ENCODE data around the gene KIF25.

The KIF25 gene

DNA sequence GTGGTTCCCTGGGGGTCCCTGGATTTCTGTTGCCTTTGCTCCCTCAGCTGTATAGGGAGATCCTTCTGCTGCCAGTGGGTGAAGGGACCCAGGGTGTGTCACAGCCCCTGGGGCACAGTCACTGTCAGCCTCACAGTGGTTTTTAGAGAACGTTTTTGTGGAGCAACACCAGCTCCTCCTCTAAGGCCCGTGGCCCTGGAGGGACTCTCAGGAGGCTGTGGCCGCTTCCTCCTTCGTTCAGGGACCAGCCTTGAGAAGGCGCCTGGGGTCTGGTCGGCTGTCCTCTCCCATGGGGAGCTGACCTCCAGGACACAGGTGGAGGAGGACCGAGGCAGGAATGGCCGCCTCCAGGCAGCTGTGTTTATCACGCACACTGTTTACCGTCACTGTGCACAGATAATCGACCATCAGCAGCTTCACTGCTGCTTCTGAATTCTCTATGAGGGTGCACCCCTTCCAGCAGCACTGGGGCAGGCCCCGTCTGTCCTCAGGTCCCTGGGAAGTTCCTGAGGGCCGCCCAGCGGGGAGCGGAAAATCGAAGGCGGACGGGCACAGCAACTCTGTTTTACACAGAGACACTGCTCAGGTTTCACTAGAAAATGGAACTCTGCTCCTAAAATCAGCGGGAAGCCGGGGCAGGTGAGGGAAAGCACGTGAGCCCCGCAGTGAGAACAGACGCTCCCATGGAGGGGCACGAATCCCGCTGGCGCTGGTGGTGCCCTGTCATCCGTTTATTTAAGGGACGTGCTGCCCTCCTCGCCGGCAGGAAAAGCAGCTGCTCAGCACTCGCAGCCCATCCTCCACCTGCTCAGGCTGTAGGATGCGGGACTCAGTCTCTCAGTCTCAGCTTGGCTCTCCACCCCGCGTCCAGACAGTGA, 92.0 kb downstream of the KIF25 start:
- no peak for DNase-seq (ENCODE audit: low read depth)

DNA sequence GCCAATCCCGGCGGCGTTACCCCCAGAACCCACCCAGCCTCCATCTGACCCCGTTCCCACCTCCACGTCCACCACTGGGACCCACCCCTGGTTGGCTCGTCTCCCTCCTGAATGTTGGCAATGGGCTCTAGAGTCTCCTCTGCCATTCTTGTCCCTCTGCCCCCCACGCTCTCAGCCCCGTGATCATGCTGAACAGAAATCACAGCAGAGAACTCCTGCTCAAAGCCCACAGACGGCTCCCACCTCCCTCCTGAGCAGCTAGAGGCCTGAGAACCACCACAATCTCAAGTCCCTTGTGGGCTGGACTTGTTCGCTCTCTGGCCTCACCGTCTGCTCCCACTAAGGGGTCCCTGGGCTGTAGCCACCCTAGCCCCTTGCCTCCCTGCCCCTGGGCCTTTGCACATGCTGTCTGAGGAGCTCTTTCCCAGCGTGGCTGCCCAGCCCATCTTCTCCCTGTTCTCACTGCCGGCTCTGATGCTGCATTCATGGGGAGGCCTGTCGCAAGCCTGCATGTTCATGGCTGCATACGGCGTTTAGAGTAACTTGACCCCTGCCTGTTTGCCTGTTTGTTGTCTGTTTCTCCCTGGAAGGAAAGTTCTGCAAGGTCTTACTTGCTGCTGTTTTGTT, 92.7 kb downstream of the KIF25 start:
- DNase-seq (ENCODE audit: low read depth), result no peak

DNA sequence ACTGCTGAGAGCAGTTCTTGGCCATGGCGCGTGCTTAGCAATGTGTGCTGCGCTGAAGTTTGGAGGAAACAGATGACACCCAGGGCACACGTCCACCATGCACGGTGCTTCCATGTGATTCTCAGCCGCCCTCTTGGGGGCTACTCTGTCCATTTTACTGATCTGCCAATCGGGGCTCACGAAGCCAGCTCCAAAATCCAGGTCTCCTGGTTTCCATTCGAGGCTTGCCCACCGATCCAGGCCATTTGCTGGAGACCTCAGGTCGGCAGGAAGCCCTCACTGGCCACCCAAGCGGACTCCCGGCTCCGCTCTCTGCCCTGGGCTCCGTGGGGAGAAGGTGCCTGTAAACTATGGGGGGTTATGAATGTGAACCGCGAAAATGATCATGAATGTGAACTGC, 93.2 kb downstream of the KIF25 start:
- no peak for DNase-seq (ENCODE audit: low read depth)

DNA sequence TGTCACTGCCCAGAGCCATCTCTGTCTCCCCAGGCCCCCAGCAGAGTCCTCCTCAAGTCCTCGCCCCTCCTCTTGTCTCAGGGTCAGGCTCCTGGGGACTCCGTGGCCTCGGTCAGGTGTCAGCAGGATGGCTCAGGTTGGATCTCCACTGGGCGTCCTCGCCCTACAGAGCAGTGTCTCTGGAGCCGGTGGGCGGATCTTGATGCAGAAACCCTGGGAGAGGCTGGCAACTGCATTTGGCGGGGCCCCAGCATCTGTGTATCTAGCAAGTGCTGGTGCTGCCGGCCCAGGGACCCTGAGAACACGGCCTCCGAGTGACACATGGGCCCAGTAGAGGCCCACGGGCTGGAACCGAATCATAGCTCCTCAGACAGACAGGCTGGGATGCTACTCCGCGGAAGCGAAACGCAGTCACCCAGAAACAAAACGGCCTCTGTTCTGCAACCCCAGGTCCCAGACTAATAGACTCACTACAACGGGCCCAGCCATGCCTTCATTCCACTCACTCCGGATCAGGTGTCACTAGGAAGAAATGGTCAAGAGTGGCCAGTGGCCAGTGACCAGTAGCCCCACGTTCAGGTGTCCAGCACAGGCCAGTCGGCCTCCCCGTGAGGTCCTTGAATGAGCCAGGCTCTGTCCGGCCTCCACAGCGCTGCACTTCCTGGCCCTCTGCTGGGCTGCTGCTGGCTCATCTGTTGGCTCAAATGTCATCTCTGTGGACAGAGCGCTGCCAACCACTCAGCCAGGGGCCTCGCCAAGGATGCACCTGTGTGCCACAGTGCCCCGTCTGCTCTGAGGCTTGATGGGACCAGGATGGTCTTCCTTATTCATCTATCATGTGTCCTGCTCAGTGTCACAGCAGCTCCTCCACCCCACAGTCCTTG, 94.2 kb downstream of the KIF25 start:
- DNase-seq (ENCODE audit: low read depth), result no peak

DNA sequence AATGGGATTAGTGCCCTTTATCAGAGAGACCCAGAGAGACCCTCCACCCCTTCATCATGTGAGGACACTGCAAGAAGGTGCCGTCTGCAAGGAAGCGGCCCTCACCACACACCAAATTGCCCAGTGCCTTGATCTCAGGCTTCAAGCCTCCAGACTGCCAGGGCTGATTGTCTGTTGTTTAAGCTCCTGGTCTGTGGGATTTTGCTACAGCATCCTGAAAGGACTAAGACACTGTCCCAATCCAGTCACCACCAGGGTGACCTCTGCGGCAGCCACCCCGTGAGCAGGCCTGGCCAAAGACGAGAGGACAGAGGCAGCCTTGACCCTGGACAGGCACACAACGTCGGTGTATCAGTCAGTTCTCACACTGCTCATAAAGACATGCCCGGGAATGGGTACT, 95.1 kb downstream of the KIF25 start:
- DNase-seq (ENCODE audit: low read depth), result no peak

DNA sequence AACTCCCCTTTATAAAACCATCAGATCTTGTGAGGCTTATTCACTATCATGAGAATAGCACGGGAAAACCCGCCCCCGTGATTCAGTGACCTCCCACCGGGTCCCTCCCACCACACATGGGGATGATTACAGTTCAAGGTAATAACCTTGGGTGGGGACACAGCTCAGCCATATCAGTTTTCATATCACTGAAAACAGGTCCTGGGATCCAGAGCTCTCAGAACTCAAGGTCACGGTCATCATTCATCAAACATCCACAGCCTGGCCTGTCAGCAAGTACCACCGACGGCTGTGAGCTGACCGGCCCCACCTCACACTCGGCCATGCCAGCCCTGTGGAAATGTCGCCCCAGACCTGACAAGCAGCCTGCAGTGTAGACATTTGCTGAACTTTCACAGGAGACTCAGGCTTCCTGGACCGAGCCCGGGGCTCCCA, 95.6 kb downstream of the KIF25 start:
- DNase-seq (ENCODE audit: low read depth), result no peak

DNA sequence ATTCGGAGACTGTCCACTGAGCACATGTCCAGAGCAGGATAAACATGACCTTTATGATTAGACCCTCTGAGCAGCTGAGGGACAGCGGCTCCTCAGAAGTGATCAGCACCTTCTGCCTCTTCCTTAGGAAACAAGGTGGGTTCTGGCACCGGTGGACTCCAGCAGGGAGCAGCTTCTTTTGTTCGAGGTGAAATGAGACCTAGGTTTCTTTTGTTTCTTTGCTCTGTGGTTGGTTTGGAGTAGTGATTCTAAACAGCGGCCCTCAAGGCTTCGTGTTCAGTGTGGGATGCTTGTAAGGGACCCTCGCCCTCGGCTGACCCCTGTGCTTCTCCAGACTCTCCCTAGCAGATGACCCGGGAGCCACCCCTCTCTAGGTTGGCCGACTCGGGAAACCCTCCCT, 96.2 kb downstream of the KIF25 start:
- DNase-seq (ENCODE audit: low read depth), result no peak

All from GM04504 (cell line).